Stimulated activated CD4-positive, alpha-beta T cell treated with anti-CD3 and anti-CD28 coated beads, Interleukin-4, amount 100 ng/mL, for 4 hours (primary cell): ENCODE data around the gene FAM90A1.
"Not testable (repeated sequence)": the region's sequence is repeated elsewhere in the genome, so short reads cannot be mapped to it uniquely, and the experiment has no call there.

Experiments
- DNase-seq, 2 experiments: peaks; one replicate each; pipeline ENCODE4 v3.0.0-alpha.2; 2020

FAM90A1 gene

GRCh38 chr12:8233300-8233855, 6.0 kb upstream of the FAM90A1 start:
- DNase-seq: not testable (repeated sequence)

DNA sequence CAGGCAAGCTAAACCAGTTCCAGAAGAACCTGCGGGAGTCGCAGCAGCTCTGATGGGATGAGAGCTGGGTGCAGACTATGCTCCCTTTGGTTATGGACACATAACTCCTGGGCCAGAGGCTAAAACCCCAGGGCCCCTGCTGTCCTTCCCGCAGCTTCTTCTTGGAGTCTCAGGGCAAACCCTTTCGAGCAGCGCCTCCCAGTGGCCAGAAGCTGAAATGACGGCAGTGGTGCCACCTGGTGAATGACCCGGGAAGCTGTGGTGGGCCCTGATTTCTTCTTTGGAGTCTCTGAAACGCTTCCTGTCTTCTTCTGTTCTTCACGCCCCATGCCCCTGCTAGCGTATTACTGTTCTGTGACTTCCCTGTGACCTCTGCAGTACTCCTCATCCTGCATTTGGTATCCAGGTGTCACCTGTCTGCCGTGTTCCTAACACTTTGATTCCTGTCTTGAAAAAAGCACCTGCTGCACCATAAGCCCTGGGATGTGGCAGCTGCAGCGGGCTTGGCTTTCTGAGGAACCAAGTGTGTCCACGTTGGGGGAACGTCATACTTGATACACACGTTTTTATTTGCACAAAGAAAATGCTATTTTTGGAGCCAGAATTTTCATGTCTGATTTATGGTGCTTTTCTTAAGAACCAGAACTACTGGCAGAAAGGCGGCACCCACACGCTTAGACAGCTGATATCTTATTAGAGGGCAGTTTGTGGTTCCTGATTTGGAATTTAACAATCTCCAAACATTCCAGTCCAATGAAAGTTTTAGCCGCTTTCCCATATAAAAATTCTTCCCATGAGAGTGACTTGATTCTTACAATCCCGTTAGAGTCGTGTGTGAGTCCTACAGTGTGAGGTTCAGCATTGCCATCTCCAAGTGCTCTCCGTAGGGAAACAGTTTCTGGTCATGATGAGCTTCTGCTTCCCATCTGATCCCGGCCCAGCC, 4.5 kb upstream of the FAM90A1 start:
- DNase-seq: peak; percentile 50 to 59

GRCh38 chr12:8231049-8231448, 3.6 kb upstream of the FAM90A1 start:
- not testable (repeated sequence) for DNase-seq

GRCh38 chr12:8229486-8229885, 2.1 kb upstream of the FAM90A1 start:
- not testable (repeated sequence) for DNase-seq

DNA sequence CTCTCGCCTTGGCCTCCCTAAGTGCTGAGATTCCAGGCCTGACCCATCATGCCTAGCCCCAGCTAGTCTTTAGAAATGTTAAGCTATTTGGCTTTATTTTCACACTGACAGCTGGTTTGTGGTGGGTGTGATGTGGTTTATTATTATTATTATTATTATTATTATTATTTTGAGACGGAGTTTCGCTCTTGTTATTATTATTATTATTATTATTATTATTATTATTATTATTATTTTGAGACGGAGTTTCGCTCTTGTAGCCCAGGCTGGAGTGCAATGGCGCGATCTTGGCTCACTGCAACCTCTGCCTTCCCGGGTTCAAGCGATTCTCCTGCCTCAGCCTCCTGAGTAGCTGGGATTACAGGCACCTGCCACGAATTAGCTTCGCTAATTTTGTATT, 1.2 kb upstream of the FAM90A1 start:
- DNase-seq: not testable (repeated sequence)

- not testable (repeated sequence) for DNase-seq
Measured at GRCh38 chr12:8227732-8228077, 287 bp upstream of the FAM90A1 start.

DNA sequence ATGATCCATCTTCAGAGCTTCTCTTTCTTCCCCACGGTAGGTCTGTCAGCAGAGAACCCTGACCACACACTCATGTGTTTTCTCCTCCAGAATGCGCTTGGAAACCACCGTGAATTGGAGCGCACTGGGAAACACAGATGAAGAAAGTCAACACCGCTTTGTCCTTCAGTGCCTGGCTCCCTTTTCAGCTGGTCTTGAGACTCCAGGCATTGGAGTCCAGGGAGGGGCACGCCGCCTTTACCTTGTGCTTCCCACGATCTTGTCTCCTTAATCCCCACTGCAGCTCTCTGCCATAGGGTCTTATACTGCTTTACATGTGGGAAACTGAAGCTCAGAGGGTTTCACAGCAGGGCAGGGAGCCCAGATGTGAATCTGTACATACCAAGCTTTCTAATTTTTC, 1.1 kb downstream of the FAM90A1 start:
- no peak for DNase-seq

DNA sequence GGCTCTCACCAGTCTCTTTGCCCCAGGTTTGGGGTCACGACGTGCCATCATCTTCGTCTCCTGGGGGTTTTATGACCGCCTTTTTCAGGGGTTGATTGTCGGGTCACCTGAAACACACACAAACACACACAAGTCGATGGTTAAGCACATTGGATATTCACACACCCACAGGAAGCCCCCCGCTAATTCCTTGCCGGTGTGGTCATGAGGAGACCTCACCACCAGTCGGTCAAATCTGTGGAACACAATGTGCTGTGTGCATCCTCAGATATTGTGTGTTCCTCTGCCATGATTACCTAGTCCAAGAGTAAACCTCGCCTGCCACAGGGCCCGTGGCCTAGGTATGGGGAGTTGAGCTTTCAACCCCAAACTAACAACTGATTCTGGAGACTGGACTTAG, 2.6 kb downstream of the FAM90A1 start:
- not testable (repeated sequence) for DNase-seq

GRCh38 chr12:8223646-8224045, 3.8 kb downstream of the FAM90A1 start:
- not testable (repeated sequence) for DNase-seq

GRCh38 chr12:8222303-8222702, 5.1 kb downstream of the FAM90A1 start:
- not testable (repeated sequence) for DNase-seq

GRCh38 chr12:8221844-8222243, 5.6 kb downstream of the FAM90A1 start:
- not testable (repeated sequence) for DNase-seq

- not testable (repeated sequence) for DNase-seq
Measured at GRCh38 chr12:8221375-8221774, 6.0 kb downstream of the FAM90A1 start.

GRCh38 chr12:8218711-8219382, 8.6 kb downstream of the FAM90A1 start:
- not testable (repeated sequence) for DNase-seq

DNA sequence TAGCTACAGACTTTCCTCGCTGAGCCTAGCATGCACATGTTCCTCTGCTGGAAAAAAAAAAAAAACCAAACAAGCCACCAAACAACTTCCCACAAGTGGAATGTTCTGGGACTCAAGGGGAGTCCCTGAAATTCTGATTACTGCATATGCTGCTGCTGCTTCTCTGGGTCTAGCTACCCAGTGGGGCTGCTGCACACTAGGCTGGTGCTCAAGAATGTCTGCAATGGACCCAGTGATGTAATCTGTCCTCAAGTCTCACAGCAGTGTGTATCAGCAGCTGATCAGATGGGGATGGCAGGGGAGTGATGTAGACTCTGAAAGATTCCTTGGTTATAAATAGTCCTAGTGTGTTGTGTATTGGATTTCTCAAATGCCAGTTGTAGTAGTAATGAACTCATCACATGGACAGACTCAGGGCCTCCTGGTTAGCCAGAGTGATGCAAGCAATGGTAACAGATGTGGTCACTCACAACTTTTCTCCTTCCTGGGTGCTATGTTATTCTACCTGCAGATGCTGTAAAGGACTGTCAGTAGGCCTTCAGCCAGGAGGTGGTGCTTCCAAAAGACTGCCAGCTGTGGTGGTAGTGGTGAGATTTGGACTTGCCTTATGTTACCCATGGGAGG, 29.6 kb downstream of the FAM90A1 start:
- not testable (repeated sequence) for DNase-seq

DNA sequence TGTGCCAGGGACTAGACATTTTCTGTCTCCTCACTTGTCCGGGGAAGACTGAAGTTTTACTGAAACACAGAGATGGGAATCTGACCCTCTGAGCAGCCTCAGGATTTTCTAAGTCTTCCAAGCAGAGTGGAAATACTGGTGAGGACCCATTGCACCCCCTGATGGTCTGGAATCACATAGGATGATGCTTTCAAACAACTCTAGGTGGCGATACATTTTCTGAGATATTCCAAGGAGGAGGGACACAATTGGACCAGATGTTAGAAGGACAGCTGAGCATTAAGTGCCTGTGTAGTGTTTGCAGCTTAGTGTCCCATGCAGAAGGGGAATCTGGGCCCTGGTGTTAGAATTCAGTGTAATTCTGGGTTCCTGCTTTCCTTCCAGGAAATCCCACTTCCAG, 39.3 kb downstream of the FAM90A1 start:
- not testable (repeated sequence) for DNase-seq

GRCh38 chr12:8184206-8184605, 43.2 kb downstream of the FAM90A1 start:
- DNase-seq: not testable (repeated sequence)

- DNase-seq: not testable (repeated sequence)
Measured at GRCh38 chr12:8183346-8183745, 44.1 kb downstream of the FAM90A1 start.

GRCh38 chr12:8182923-8183322, 44.5 kb downstream of the FAM90A1 start:
- not testable (repeated sequence) for DNase-seq

GRCh38 chr12:8181271-8181670, 46.1 kb downstream of the FAM90A1 start:
- DNase-seq: not testable (repeated sequence)

- peak; percentile 50 to 67 for DNase-seq
Measured at GRCh38 chr12:8179989-8180585, 47.3 kb downstream of the FAM90A1 start.

- DNase-seq: not testable (repeated sequence)
Measured at GRCh38 chr12:8172911-8173310, 54.5 kb downstream of the FAM90A1 start.
